ENCODE data around the gene GRIK3. TPM values are rescaled to one million over a fixed set of nuclear protein-coding genes. Genes with fewer than 3 reads are reported as not detected.

Gene GRIK3
- total RNA-seq, 1 donor from 2014 or later = 30.2 TPM

DNA sequence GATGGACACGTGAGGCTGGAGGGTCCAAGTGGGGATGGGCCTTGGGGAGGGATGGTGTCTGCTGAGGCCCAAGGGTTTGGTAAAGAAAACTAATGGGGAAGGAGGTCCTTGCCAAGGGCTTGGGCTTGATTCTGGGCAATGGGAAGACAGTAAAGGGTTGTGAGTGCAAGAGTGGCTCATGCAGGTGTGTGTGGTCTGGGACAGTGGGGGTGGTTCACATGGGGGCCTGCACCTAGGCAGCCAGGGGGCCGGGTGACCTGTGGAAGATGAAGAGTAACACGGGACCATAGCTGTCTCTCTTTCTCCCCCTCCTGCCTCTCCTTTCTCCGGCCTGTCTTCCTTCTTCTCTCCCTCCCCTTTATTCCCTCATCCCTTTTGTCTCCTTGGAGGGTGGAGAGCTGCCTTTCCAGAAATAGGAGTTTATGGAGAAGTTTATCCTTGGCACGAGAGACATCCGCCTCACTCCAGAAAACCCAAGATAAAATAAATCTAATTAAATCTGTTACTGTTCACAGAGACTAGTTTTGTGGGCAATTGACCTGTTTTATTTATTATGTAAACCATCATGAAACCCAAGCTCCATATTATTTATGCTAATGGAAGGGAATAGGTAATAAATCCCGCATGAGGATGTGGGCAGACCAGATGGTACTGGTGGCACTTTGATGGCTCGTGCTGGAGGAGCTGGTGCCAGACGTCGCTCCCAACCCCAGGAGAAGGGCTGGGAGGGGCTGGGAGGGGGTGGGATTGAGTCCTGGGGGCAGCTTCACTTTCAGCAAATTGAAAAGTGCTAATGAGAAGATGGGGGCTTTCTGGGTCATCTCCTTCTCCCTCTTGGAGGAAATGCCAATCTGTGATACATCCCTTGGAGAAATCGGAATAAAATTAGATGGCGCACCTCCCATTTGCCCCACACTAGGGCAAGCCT, 278.7 kb downstream of the GRIK3 start:
- no peak for FAIRE-seq

DNA sequence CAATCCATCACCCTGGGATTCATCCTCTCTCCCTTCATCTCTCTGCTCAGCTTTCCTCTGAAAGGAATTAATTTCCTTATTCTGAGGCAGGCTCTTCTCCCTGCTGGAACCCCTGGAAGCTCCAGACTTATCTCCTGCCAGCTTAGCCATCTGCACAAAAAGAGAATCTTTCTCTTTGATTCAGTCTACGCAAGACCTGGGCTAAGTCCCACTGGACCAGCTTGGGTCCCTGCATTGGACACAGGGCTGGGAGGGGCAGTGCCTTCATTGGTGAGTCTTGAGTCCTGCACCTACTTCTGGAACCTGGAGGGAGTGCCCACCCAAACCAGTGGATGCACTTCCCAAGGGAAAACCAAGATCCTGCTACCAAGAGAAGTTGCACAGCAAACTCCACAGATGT, 279.9 kb downstream of the GRIK3 start:
- no peak for DNase-seq (ENCODE audit: low spot score in 2 of 2)

More for the DNA sequence above, 278.7 kb downstream of the GRIK3 start:
- DNase-seq (ENCODE audit: low spot score in 2 of 2) = no peak

DNA sequence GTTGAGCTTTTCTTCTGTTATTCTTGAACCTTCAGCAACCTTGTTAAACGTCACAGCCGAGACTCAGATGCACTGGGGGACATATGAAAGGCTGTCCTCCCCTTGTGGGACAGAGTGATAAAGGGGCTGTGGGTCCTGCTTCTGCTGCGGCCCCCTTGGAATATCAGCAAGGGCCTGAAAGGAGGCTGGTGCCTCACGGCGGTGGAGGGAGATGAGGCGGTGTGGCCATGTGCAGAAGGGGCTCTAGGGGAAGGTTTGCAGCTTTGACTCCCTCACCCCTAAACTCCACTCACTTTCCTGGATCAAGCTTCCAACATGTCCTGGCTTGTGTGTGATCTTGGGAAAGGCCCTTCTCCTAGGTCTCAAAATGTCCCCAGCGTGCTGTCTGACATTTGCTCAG, 280.9 kb downstream of the GRIK3 start:
- no peak for FAIRE-seq

More for the DNA sequence above, 279.9 kb downstream of the GRIK3 start:
- FAIRE-seq = no peak

DNA sequence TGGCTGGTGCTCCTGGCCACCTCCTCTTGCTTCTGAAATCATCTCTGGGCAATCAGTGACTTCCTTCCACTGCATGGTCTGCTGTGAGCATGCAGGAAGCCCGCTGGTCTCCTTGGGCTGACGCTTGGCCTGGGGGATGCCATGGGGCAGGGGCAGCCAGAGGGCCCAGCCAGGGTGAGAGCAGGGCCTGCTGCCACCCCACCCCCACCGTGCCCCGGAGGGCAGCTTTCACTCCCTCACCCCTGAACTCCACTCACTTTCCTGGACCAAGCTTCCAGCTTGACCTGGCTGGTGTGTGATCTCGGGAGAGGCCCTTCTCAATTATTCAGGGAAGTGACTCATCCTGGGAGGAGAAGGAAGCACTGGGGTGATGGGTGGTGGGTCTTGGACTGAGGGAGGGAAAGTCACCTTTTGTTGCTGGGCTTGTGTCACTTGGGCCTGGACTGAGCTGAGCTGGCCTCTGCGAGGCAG, 281.4 kb downstream of the GRIK3 start:
- DNase-seq (ENCODE audit: low spot score in 2 of 2) (no peak), FAIRE-seq (no peak)

More for the DNA sequence above, 280.9 kb downstream of the GRIK3 start:
- DNase-seq (ENCODE audit: low spot score in 2 of 2) = no peak

DNA sequence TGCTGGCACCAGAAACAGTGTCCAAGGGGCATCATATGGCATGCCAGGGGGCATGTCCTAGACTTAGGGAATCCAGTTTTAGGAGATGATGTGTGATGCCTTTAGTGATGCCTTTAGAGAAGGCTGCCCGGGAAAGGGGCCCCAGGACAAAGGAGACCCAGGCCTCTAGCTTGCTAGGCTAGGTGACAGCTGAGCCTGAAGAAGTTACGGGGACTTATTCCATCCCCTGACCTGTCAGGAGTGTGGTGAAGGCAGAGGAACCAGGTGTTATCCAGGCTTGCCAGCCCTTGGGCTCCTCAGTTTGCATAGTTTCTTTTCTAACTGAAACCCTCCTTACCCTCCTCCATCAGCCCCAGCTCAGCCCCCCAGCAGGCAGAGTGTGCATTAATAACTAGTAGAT, 281.9 kb downstream of the GRIK3 start:
- FAIRE-seq = no peak
- DNase-seq (ENCODE audit: low spot score in 2 of 2) = no peak

DNA sequence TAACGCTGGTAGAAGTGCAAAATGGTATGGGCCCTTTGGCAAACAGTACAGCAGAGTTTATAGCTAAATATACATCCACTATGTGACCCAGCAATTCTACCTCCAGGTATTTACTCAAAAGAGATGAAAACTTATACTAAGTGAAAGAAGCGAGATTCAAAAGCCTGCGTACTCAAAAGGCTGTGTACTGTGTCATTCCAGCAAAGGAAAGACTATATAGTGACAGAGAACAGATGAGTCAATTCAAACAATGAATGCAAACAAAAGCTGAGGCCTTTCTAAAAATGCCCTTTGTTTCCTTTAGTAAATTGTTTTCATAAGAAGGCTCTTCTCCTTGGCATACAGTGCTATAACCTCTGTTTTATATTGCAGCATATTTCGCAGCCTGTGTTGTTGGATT, 282.8 kb downstream of the GRIK3 start:
- FAIRE-seq = no peak
- DNase-seq (ENCODE audit: low spot score in 2 of 2) = no peak

DNA sequence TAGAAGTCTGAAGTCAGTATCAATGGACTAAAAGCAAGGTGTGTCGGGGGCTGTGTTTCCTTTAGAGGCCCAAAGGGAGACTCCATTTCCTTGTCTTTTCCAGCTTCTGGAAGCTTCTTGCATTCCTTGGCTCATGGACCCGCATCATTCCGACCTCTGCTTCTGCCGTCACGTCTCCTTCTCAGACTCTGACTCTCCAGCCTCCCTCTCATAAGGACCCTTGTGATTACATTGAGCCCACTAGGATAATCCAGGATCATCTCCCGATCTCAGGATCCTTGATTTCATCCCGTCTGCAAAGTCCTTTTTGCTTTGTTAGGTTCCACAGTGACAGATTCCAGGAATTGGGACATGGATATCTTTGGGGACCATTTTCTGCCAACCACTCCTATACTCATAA, 285.8 kb downstream of the GRIK3 start:
- no peak for DNase-seq (ENCODE audit: low spot score in 2 of 2)
- no peak for FAIRE-seq
